ENCODE data around the gene IGFL2.
"Not testable (repeated sequence)": the region's sequence is repeated elsewhere in the genome, so short reads cannot be mapped to it uniquely, and the experiment has no call there.

IGFL2 gene

GRCh38 chr19:46186717-46187101 lies 38.7 kb downstream of the IGFL2 start:
- Mint-ChIP-seq H3K27ac (no peak overlapping the region), H3K4me1 (no peaks in the 10 kb centered on the region), H3K27me3 (ENCODE audit: low read depth) (peaks cover 56% of the 10 kb centered on the region), H3K36me3 (ENCODE audit: low read depth) (no peaks in the 10 kb centered on the region), H3K9me3 (peaks cover 2% of the 10 kb centered on the region), H3K4me3 (no peak overlapping the region)
- TF ChIP-seq CTCF (IDR thresholded peaks at IDR 0.05; ENCODE audit: unreplicated experiment in 3 of 3): no peak

GRCh38 chr19:46189971-46190888 lies 42.2 kb downstream of the IGFL2 start:
- no peak overlapping the region for H3K4me3 Mint-ChIP-seq
- no peaks in the 10 kb centered on the region for H3K9me3 Mint-ChIP-seq
- no peaks in the 10 kb centered on the region for H3K36me3 Mint-ChIP-seq (ENCODE audit: low read depth)
- peaks cover 62% of the 10 kb centered on the region for H3K27me3 Mint-ChIP-seq (ENCODE audit: low read depth)
- H3K27ac Mint-ChIP-seq: no peak overlapping the region
- TF ChIP-seq CTCF (IDR thresholded peaks at IDR 0.05; ENCODE audit: unreplicated experiment in 3 of 3): no peak
- H3K4me1 Mint-ChIP-seq: no peaks in the 10 kb centered on the region

GRCh38 chr19:46191356-46191755 lies 43.3 kb downstream of the IGFL2 start:
- no peaks in the 10 kb centered on the region for H3K36me3 Mint-ChIP-seq (ENCODE audit: low read depth)
- peaks cover 66% of the 10 kb centered on the region for H3K27me3 Mint-ChIP-seq (ENCODE audit: low read depth)
- no peak overlapping the region for H3K27ac Mint-ChIP-seq
- no peaks in the 10 kb centered on the region for H3K4me1 Mint-ChIP-seq
- H3K9me3 Mint-ChIP-seq: no peaks in the 10 kb centered on the region
- H3K4me3 Mint-ChIP-seq: no peak overlapping the region
- TF ChIP-seq CTCF (IDR thresholded peaks at IDR 0.05; ENCODE audit: unreplicated experiment in 3 of 3): no peak

- Mint-ChIP-seq H3K4me1 (no peaks in the 10 kb centered on the region), H3K9me3 (no peaks in the 10 kb centered on the region), H3K4me3 (no peak overlapping the region), H3K27me3 (ENCODE audit: low read depth) (peaks cover 67% of the 10 kb centered on the region), H3K36me3 (ENCODE audit: low read depth) (no peaks in the 10 kb centered on the region), H3K27ac (no peak overlapping the region)
- TF ChIP-seq CTCF (IDR thresholded peaks at IDR 0.05; ENCODE audit: unreplicated experiment in 3 of 3): no peak
Measured at GRCh38 chr19:46191972-46192371, 43.9 kb downstream of the IGFL2 start.

- H3K4me3 Mint-ChIP-seq; H3K27ac Mint-ChIP-seq; H3K36me3 Mint-ChIP-seq (ENCODE audit: low read depth); H3K4me1 Mint-ChIP-seq; H3K9me3 Mint-ChIP-seq: not testable (repeated sequence)
- H3K27me3 Mint-ChIP-seq (ENCODE audit: low read depth): peaks cover 71% of the 10 kb centered on the region
Measured at GRCh38 chr19:46192626-46192991, 44.6 kb downstream of the IGFL2 start.

GRCh38 chr19:46192992-46193650 lies 45.1 kb downstream of the IGFL2 start:
- H3K9me3 Mint-ChIP-seq: no peaks in the 10 kb centered on the region

More at GRCh38 chr19:46192992-46193650, 45.1 kb downstream of the IGFL2 start:
- peaks cover 68% of the 10 kb centered on the region for H3K27me3 Mint-ChIP-seq (ENCODE audit: low read depth)
- no peaks in the 10 kb centered on the region for H3K36me3 Mint-ChIP-seq (ENCODE audit: low read depth)
- no peaks in the 10 kb centered on the region for H3K4me1 Mint-ChIP-seq
- no peak overlapping the region for H3K4me3 Mint-ChIP-seq
- no peak for TF ChIP-seq CTCF (IDR thresholded peaks at IDR 0.05; ENCODE audit: unreplicated experiment in 3 of 3)
- no peak overlapping the region for H3K27ac Mint-ChIP-seq
